ENCODE measurements around the gene ACTRT2.

Gene ACTRT2

DNA sequence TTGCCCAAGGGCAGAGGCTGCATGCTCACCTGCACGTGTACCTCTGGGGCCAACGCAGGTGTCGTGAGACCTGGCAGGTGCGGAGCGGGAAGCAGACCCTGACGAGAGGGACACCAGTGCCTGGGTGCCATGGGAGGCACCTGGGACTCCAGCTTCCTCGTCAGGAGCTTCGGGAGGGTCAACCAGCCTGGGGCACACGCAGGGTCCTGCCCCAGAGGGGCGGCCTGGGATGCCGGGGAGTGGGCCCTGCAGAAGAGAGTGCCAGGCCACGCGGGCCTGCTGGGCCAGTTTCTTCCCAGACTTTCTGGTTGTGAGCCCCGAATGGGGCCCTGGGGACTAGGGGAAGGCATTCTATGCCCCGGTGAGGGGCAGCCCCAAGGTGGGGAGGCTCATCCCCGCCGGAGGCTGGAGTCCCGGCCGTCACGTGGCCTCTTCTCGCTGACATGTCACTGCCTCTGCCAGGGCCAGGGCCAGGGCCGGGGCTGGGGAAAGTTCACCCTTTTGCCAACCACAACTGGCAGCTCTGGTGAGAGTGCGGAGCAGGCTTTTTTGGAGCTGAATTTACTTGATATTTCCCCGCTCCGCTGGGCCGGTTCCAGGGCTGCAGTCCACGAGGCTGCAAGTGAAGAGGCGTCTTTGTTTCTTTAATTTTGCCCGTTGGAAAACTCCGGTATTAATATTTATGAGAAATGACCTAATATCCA lies 38.5 kb upstream of the ACTRT2 start:
- Histone ChIP-seq H3K27ac (no peak overlapping the region), H3K27me3 (no peaks in the 10 kb centered on the region), H3K36me3 (no peaks in the 10 kb centered on the region), H3K4me1 (ENCODE audit: control insufficient read depth in 1 of 2, insufficient read depth in 1 of 2, low read depth in 1 of 2, low read length in 1 of 2) (no peaks in the 10 kb centered on the region), H3K9me3 (no peaks in the 10 kb centered on the region), H3K4me3 (ENCODE audit: low read depth in 1 of 2, low read length in 1 of 2) (no peak overlapping the region)
- TF ChIP-seq, protein P1, sequence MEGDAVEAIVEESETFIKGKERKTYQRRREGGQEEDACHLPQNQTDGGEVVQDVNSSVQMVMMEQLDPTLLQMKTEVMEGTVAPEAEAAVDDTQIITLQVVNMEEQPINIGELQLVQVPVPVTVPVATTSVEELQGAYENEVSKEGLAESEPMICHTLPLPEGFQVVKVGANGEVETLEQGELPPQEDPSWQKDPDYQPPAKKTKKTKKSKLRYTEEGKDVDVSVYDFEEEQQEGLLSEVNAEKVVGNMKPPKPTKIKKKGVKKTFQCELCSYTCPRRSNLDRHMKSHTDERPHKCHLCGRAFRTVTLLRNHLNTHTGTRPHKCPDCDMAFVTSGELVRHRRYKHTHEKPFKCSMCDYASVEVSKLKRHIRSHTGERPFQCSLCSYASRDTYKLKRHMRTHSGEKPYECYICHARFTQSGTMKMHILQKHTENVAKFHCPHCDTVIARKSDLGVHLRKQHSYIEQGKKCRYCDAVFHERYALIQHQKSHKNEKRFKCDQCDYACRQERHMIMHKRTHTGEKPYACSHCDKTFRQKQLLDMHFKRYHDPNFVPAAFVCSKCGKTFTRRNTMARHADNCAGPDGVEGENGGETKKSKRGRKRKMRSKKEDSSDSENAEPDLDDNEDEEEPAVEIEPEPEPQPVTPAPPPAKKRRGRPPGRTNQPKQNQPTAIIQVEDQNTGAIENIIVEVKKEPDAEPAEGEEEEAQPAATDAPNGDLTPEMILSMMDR (IDR thresholded peaks at IDR 0.05) = no peak

DNA sequence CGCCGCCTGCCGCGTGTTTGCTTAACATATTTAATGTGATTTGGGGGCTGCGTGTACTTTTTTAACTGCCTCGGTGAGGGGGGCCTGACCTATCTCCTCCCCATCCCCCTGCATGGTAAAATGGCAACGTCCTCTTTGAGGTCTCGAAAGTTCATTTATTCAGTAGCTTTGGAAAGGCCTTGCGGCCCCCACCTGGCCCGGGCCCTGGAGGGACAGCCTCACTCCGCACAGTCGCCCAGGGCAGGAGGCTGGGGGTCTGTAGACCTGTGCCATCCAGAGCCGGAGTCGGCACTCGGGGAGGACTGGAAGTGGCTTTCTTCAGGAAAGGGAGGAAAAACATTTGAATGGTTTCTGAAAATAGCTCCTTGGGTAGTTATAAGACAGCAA lies 38.0 kb upstream of the ACTRT2 start:
- H3K4me1 ChIP-seq (ENCODE audit: control insufficient read depth in 1 of 2, insufficient read depth in 1 of 2, low read depth in 1 of 2, low read length in 1 of 2) = no peaks in the 10 kb centered on the region
- H3K36me3 ChIP-seq = no peaks in the 10 kb centered on the region
- H3K9me3 ChIP-seq = no peaks in the 10 kb centered on the region
- H3K4me3 ChIP-seq (ENCODE audit: low read depth in 1 of 2, low read length in 1 of 2) = no peak overlapping the region
- H3K27ac ChIP-seq = no peak overlapping the region
- TF ChIP-seq, protein P1 (IDR thresholded peaks at IDR 0.05) = no peak
- no peaks in the 10 kb centered on the region for H3K27me3 ChIP-seq

DNA sequence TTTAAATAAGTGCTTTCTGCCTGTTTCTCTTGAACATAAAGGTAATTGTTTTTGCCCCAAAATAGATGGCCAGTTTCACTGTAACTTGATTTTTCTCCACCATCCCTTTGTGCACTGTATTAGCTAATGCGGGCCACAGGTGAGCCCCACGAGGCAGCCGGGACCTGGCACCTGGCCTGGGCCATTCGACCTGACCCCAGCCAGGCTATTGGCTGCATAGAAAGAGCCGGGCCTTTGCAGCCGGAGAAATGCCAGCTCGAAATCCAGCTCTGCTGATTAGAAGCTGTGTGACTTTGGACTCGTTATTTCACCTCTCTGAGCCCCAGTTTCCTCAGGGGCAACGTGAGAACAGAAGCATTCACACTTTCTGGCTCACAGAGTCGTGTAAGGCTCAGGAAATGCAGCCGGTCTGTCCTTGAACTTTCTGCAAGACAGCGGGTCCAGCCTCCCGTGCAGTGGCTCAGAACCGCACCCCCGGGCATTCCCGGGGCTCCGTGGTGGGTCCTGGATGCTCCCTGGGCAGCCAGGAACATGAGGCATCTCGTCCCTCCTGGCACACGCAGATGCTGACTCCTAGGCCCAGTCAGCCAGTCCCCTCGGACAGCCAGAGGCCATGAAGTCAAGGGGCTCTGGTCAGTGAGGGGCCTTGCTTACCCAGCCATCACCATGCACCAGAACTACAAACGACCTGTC lies 37.4 kb upstream of the ACTRT2 start:
- Histone ChIP-seq H3K4me3 (ENCODE audit: low read depth in 1 of 2, low read length in 1 of 2) (no peak overlapping the region), H3K27ac (no peak overlapping the region), H3K9me3 (no peaks in the 10 kb centered on the region), H3K36me3 (no peaks in the 10 kb centered on the region), H3K27me3 (no peaks in the 10 kb centered on the region), H3K4me1 (ENCODE audit: control insufficient read depth in 1 of 2, insufficient read depth in 1 of 2, low read depth in 1 of 2, low read length in 1 of 2) (no peaks in the 10 kb centered on the region)
- TF ChIP-seq, protein P1 (IDR thresholded peaks at IDR 0.05) = no peak

DNA sequence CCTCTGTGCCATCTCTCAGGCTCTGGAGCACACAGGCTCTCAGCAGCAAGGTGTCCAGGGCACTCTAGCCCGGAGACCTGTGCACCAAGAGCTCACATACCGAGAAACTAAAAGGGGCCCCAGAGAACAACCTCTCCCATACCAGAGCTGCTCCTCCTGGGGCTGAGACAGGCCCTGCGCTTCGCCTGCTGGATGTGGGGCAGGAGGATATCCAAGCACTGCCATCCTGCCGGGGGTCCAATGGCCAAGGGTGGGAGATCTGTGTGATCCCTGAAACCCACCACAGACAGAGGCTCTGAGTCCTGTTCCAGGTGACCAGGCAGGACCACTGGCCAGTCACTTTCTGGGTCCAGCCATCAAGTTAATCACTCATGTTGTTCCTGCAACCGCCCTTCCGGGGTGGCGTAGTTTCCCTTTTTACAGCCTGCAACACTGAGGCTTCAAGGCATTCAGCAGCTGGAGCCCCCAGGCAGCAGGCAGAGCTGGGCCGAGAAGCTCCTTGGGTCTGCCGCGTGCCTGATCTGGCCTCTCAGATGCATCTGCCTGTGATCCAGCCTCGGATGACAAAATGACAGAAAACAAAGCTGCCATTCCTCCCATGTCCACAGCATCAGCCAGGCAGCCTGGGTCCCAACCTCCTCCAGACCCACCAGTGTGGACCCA lies 36.7 kb upstream of the ACTRT2 start:
- no peaks in the 10 kb centered on the region for H3K36me3 ChIP-seq

DNA sequence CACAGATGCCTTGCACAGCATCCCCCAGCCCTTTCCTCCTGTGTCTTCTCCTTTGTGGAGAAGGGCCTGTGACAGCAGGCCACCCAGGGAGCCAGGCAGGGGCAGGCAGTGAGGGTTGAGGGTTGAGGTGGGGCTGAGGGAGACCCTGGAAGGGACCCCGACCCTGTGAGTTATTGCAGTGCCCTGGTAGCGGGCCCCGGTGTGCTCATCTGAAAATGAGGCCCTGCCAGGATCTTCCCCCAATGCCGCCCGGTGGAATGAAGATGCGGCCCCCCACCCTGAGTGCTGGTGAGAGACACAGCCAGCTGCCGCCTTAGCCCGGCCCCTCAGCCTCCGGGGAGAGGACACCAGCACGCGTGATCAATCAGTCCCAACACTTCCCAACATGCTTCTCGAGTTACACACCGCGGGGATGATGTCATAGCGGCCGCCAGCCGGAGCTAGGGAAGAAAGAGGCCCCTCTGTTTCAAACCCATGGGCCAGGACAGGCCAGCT lies 36.2 kb upstream of the ACTRT2 start:
- TF ChIP-seq, protein P1 (IDR thresholded peaks at IDR 0.05) = no peak
- Histone ChIP-seq H3K9me3 (no peaks in the 10 kb centered on the region), H3K4me3 (ENCODE audit: low read depth in 1 of 2, low read length in 1 of 2) (no peak overlapping the region), H3K36me3 (no peaks in the 10 kb centered on the region), H3K27me3 (no peaks in the 10 kb centered on the region), H3K4me1 (ENCODE audit: control insufficient read depth in 1 of 2, insufficient read depth in 1 of 2, low read depth in 1 of 2, low read length in 1 of 2) (no peaks in the 10 kb centered on the region), H3K27ac (no peak overlapping the region)

More for the DNA sequence above, 36.7 kb upstream of the ACTRT2 start:
- no peaks in the 10 kb centered on the region for H3K27me3 ChIP-seq
- TF ChIP-seq, protein P1 (IDR thresholded peaks at IDR 0.05) = no peak
- H3K9me3 ChIP-seq = no peaks in the 10 kb centered on the region
- H3K4me3 ChIP-seq (ENCODE audit: low read depth in 1 of 2, low read length in 1 of 2) = no peak overlapping the region
- H3K27ac ChIP-seq = no peak overlapping the region
- H3K4me1 ChIP-seq (ENCODE audit: control insufficient read depth in 1 of 2, insufficient read depth in 1 of 2, low read depth in 1 of 2, low read length in 1 of 2) = no peaks in the 10 kb centered on the region

Measured in neutrophil (primary cell).